GM18505 (cell line): ENCODE results near the gene DSCAM.
"Not testable (repeated sequence)": the region's sequence is repeated elsewhere in the genome, so short reads cannot be mapped to it uniquely, and the experiment has no call there.

Experiments used
- ATAC-seq: cut with Tn5 transposase; IDR thresholded peaks from one replicate; pipeline ENCODE4 v1.9.1; 2021; ENCODE audit not compliant: unreplicated experiment
- POLR2A ChIP-seq: IDR thresholded peaks from 4 replicates; pipeline ENCODE4 v1.6.1; 2011; ENCODE audit warnings: borderline replicate concordance; ENCODE audit not compliant: insufficient read depth, insufficient read length; ENCODE audit errors: extremely low read depth

The DSCAM gene

DNA sequence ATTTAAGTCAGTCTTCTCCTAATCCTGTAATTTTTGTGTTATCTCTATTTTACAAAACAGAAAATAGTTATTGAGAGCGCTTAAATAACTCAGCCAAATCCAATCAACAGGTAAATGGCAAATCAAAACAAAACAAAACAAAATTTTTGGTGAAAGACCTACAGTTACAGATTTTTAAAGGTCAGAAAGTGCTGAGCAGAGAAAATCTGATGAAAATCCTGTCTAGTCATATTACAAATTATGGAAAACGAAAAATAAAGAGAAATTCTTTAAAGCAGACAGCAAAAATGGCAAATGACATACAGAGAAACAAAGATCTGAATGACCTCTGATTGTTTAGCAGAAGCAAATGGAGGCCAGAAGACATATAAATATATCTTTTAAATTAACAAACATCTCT is 497.4 kb downstream of the DSCAM start:
- no peak for TF ChIP-seq POLR2A
- ATAC-seq: no peak

GRCh38 chr21:40345711-40346321 is 501.1 kb downstream of the DSCAM start:
- no peak for TF ChIP-seq POLR2A
- ATAC-seq: no peak

- TF ChIP-seq POLR2A: no peak
- no peak for ATAC-seq
These were observed 506.6 kb downstream of the DSCAM start for GRCh38 chr21:40340357-40340756.

DNA sequence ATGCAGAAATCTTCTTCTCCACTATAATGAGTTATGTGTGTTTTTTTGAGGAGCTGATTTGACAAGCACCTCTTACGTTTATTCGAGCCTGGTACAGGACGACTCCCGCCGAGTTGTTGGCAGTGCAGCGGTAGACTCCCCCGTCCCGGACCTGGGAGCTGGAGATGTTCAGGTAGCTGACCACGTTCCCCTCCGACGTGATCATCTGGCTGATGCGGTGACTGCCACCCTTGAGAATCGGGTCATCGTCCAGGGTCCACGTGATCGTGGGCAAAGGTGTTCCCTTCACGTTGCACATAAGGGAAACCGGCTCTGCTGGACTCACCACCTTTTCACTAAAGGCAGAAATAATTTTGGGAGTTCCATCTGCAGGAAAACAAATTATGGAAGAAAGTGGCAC is 507.9 kb downstream of the DSCAM start:
- no peak for TF ChIP-seq POLR2A
- ATAC-seq: no peak

GRCh38 chr21:40337981-40338380 is 509.0 kb downstream of the DSCAM start:
- no peak for TF ChIP-seq POLR2A
- ATAC-seq: no peak

DNA sequence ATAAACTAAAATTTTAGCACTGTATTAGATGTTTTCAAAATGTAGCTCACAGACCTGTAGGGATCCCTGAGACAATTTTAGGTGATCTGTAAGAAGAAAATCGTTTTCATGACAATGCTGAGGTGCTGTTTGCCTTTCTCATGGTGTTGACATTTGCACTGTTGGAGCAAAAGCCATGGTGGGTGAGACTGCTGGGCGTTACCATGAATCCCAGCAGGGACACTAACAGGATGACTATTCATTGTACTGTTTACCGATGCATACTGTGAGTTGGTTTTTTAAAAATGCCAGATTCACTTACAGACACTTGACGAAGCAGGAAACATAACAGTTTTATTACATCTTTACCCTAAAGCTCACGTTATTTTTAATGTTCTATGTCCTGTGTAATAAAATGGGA is 511.3 kb downstream of the DSCAM start:
- no peak for ATAC-seq
- TF ChIP-seq POLR2A: no peak

GRCh38 chr21:40334159-40334558 is 512.8 kb downstream of the DSCAM start:
- no peak for TF ChIP-seq POLR2A
- ATAC-seq: no peak

DNA sequence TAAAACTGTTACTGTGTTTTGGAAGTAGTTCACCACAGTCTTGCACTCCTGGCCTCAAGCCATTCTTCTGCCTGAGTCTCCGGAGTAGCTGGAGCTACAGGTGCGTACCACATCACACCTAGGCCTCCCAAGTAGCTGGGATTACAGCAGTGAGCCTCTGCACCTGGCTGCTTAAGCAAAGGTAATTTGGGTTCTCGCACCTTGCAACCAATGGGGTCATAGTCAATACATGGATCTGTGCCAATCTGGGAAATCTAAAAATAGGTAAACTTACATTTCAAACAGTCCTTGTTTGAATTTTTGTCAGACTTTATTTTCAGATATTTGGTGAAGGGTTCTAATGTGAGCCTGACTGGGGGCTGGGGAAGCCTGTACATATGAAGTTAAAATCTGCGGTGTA is 513.2 kb downstream of the DSCAM start:
- no peak for ATAC-seq
- TF ChIP-seq POLR2A: no peak

- no peak for ATAC-seq
- TF ChIP-seq POLR2A: no peak
These were observed 515.2 kb downstream of the DSCAM start for GRCh38 chr21:40331804-40332203.

GRCh38 chr21:40331172-40331571 is 515.8 kb downstream of the DSCAM start:
- no peak for TF ChIP-seq POLR2A
- ATAC-seq: no peak

- no peak for TF ChIP-seq POLR2A
- no peak for ATAC-seq
These were observed 522.6 kb downstream of the DSCAM start for GRCh38 chr21:40324389-40324788.

GRCh38 chr21:40320718-40321117 is 526.2 kb downstream of the DSCAM start:
- not testable (repeated sequence) for ATAC-seq

GRCh38 chr21:40318371-40318770 is 528.6 kb downstream of the DSCAM start:
- ATAC-seq: no peak
- no peak for TF ChIP-seq POLR2A

- no peak for TF ChIP-seq POLR2A
- ATAC-seq: no peak
These were observed 530.9 kb downstream of the DSCAM start for GRCh38 chr21:40316104-40316503.

GRCh38 chr21:40315626-40316025 is 531.3 kb downstream of the DSCAM start:
- ATAC-seq: no peak
- no peak for TF ChIP-seq POLR2A
